GM19397 (cell line): Measurements from ENCODE around the gene PHC2.
"Not testable (repeated sequence)": the region's sequence is repeated elsewhere in the genome, so short reads cannot be mapped to it uniquely, and the experiment has no call there.

Experiments used
- ATAC-seq: cut with Tn5 transposase; IDR thresholded peaks from one replicate; pipeline ENCODE4 v1.9.1; 2021; ENCODE audit warnings: mild to moderate bottlenecking, moderate library complexity; ENCODE audit not compliant: unreplicated experiment

The PHC2 gene

DNA sequence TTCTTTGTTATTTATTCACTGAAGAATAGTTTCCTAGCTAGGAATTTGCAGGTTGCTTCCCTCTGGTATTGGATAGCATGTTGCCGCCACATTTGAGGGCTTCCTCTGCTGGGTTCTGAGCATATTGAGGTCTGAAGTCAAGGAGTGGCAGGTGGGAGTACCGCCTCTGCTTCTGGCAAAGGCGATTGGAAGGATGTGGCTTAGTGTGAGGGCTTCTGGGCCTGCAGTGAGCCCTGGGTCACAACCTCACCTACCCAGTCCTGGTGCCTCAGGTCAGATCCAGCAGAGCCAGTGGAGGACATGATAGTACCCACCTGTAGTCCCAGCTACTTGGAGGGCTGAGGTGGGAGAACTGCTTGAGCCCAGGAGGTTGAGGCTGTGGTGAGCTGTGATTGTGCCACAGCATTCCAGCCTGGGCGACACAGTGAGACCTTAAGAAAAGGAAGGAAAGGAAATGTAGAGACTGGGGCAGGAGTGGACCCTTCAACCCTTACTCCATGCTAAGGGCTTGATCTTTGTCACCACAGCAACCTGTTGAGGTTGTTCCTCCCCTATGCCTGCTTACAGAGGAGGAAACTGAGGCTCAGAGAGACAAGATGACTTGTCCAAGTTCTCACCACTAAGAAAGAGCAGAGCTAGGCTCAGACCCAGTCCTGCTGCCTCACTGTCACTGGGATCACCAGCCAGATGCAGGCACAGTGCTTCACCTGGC lies 132.8 kb downstream of the PHC2 start:
- no peak for ATAC-seq

GRCh38 chr1:33296824-33297223 lies 134.1 kb downstream of the PHC2 start:
- ATAC-seq, result no peak

GRCh38 chr1:33296082-33296458 lies 134.8 kb downstream of the PHC2 start:
- no peak for ATAC-seq

- no peak for ATAC-seq
These were observed 135.3 kb downstream of the PHC2 start for GRCh38 chr1:33295450-33296081.

- ATAC-seq, result no peak
These were observed 135.9 kb downstream of the PHC2 start for GRCh38 chr1:33295023-33295422.

DNA sequence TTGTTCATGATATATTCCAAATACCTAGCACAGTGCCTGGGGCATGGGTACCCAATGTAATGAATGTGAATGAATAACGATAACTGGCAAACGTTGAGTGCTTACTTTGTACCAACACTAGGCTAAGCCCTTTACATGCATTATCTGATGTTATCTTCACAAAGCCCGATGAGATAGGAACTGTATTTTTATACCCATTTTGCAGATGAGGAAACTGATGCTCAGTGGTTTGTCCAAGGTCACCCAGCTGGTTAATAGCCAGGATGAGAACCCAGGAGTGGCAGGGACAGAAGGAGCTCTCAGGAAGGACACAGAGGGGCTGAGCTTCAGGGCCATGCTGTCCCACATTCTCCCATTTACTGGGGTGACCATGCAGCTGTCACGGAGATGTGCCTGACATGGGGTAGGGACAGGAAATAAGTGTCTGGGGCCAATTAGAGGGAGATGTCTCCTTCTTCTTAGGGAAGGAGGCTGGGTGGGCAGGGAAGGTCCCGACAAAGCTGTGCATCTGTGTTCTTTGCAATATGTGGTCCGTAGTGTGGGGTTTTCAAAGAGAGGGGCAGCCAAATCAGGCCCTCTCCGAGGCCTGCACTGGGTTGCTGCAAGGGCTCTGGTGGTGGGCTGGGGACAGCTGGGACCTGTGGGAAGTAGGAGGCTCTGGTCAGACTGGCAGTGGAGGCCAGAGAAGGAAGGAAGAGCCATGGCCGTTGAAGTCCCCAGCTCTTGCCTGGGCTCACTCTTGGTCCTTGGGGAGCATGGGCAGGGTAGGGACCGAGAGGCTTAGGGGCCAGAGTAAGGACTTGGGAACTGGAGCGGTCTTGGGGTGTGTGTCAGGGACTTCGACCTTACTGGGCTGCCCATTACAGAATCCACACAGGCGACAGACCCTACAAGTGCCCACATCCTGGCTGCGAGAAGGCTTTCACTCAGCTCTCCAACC lies 136.6 kb downstream of the PHC2 start:
- ATAC-seq, result no peak

GRCh38 chr1:33292726-33293340 lies 138.1 kb downstream of the PHC2 start:
- no peak for ATAC-seq

DNA sequence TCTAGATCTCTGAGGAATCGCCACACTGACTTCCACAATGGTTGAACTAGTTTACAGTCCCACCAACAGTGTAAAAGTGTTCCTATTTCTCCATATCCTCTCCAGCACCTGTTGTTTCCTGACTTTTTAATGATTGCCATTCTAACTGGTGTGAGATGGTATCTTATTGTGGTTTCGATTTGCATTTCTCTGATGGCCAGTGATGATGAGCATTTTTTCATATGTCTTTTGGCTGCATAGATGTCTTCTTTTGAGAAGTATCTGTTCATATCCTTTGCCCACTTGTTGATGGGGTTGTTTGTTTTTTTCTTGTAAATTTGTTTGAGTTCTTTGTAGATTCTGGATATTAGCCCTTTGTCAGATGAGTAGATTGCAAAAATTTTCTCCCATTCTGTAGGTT lies 140.3 kb downstream of the PHC2 start:
- not testable (repeated sequence) for ATAC-seq

DNA sequence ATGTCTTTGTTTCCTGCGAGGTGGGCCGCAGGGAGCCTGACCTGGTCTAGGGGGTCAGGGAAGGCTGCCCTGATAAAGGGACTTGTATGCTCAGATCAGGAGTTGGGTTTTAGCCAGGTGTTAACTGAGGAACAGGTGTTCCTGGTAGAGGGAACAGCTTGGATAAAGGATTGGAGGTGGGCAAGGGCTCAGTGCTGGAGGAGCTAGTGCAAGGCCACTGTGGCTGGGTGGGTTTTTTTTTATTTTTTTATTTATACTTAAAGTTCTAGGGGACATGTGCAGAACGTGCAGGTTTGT lies 141.1 kb downstream of the PHC2 start:
- ATAC-seq, result no peak

DNA sequence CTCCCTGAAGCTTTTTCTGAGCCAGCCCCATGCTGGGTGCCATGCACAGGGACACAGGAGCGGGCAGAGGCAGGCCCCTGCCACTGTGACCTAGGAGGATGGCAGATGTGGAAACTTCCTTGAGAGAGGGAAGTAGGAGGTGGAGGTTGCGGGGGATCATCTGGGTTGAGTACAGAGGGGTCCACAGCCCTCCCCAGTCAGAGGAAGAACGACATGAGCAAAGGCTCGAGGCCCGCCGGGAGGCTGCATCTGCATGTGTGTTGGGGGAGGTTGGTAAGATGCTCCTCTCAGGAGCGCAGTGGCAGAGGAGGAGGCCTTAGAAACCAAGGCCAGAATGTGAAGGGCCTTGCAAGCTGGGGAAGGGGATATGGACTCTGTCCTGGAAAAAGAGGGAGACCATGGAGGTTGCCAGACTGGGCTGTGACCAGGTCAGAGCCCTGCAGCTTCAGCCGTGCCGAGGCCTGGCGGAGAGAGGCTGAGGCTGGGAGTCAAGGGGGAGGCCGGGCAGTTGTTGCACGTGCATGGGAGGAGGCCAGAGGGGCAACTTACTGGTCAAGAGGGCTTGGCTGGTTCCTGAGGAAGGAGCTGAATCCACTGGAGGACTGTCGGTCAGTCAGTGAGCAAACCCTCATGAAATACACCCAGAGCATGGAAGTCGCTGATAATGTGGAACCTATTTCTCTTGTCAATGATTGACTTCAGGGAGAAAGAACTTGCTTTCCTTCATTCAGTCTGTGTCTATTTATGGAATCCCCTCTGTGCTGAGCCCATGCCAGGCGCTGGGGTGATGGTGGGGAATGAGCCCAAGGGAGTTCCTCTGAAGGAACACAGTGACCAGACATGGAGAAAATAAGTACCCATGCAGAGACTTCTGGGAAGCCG lies 141.7 kb downstream of the PHC2 start:
- ATAC-seq, result no peak

- no peak for ATAC-seq
These were observed 143.6 kb downstream of the PHC2 start for GRCh38 chr1:33287317-33287716.

DNA sequence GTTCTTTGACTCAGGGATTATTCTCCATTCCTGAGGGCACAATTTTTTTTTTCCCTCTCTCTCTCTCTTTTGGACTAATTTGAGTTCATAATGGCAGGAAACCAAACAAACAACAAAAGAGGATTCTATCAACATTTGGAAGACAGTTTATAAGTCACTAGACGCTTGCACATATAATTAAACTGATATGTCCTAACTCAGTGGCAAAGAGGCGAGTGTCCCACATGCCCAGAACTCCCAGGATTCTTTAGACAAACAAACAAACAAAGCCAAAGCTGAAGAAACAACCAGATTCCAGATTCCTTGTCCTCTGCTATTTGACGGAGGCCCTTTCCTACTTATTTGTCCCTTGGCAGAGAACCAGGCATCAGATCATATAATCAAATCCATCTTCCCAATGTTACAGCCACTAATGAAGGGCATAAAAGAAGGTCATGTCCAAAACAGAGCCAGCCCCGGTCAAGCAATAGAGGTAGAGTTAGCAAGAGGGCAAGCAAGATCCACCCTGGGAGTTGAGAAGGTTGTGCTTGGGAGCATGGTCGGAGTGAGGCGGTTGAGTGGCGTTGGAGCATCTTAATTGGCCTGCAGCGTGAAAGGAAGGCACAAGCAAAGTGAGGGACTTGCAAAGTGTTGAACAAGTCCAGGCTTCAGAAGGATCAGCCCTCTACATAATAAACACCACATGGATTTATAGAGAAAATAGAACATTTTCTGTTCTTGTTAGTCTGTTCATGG lies 144.3 kb downstream of the PHC2 start:
- no peak for ATAC-seq

GRCh38 chr1:33284049-33284448 lies 146.8 kb downstream of the PHC2 start:
- ATAC-seq, result no peak

DNA sequence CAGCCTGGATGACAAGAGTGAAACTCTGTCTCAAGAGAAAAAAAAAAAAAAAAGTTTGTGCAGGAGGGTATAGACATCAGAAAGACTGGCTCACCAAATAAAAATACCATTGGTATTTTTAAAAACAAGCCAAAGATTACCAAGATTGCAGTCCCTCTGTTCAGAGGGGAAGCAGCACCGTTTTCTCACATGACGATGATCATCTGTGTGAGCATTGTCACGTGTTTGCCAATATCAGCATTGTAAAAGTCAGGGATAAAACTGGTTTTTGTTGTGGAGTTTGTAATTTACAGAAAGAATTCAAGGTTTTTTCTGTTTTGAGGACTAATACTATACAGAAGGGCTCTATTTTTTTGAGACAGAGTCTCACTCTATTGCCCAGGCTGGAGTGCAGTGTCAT lies 148.1 kb downstream of the PHC2 start:
- no peak for ATAC-seq

DNA sequence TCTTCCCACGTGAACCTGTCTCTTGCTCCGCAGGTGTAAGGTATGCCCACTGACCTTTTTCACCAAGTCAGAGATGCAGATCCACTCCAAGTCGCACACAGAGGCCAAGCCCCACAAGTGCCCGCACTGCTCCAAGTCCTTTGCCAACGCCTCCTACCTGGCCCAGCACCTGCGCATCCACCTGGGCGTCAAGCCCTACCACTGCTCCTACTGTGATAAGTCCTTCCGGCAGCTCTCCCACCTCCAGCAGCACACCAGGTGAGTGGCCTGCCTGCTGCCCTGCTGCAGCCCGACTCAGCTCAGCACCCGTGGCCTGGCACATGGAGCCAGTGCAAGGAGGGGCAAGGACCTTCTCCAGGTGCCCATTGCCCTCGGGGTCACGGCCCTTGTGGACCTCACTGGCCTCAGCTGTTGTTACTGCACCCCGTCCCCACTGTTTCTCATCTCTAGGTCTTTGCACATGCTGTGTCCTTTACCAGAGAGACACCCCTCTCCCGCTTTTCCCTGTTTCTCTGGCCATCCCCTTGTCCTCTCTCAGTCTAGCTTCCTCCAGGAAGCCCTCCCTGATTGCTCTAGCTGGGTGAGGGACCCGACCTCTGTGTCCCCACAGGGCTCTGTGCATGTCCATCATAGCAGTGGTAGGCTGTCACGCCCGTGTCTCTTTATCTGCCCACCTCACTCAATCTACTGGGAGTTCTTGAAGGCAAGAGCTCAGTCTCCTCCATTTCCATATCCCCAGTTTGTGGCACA lies 149.2 kb downstream of the PHC2 start:
- no peak for ATAC-seq

- ATAC-seq, result no peak
These were observed 150.7 kb downstream of the PHC2 start for GRCh38 chr1:33280091-33280661.

GRCh38 chr1:33277488-33278084 lies 153.3 kb downstream of the PHC2 start:
- no peak for ATAC-seq

DNA sequence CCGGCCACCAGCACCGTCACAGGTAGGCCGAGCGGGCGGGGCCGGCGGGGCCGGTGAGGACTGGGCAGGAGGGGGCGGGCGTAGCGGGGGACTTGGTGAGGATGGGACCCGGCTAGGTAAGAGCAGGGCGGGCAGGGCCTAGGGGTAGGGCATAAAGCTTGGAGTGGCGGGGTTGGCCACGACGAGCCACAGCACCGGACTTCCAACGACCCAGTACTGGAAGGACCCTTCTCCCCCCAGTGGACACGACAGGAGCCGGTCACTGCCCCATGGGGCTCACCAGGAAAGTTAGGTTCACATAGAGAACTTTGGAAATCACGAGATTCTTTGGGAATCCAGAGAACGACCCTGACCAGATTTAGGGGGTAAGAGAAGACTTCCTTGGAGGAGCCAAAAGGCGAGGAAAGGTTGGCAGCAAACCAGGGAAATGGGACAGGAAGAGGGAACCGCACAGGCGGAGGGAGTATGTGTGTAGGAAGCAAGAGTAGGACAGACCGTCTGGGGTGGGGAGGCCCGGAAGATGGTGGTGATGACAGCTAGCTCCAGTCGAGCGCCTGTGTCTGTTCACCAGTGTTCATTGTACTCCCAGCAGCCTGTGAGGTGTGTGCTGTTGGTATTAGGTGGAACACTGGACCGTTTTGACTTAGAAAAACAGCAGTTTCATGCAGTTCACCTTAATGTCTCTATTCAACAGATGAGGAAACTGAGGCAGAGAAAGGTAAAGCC lies 154.2 kb downstream of the PHC2 start:
- no peak for ATAC-seq
